K562 (cell line): ENCODE data around the gene CABP4. TPM values are rescaled to one million over a fixed set of nuclear protein-coding genes. Genes with fewer than 3 reads are reported as not detected.

Experiments used
- ARID1B ChIP-seq: fragments of 450-650 bp; IDR thresholded peaks from 2 replicates; pipeline ENCODE4 v1.6.1; 2016; ENCODE audit warnings: antibody characterized with exemption, mild to moderate bottlenecking, inconsistent platforms
- ERF ChIP-seq: fragments of 450-650 bp; formaldehyde crosslinking; IDR thresholded peaks from 2 replicates; pipeline ENCODE4 v1.4.0; 2020; ENCODE audit warnings: mild to moderate bottlenecking, mixed read lengths
- FOSL1 ChIP-seq: fragments of 200-800 bp; sonication (Bioruptor generic); conservative IDR thresholded peaks from 2 replicates; pipeline ENCODE4 v1.6.1; 2016; ENCODE audit warnings: missing genetic modification characterization, missing compliant biosample characterization
- HMGN3 ChIP-seq: IDR thresholded peaks from 2 replicates; pipeline ENCODE4 v1.6.1; 2011; ENCODE audit warnings: borderline replicate concordance, low read depth, mild to moderate bottlenecking, mixed read lengths, low read length; ENCODE audit not compliant: insufficient read length; ENCODE audit errors: extremely low read depth
- KLF16 ChIP-seq: IDR thresholded peaks from 2 replicates; pipeline ENCODE4 v1.6.1; 2016; ENCODE audit warnings: antibody characterized with exemption
- MTA3 ChIP-seq: fragments of 450-650 bp; formaldehyde crosslinking; IDR thresholded peaks from 2 replicates; pipeline ENCODE4 v1.6.1; 2017; ENCODE audit warnings: mild to moderate bottlenecking, borderline replicate concordance
- NFE2 ChIP-seq: IDR thresholded peaks from 2 replicates; pipeline ENCODE4 v1.6.1; 2014; ENCODE audit warnings: antibody characterized with exemption, low read depth
- NFYB ChIP-seq: IDR thresholded peaks from 2 replicates; pipeline ENCODE4 v1.6.1; 2011; ENCODE audit warnings: mild to moderate bottlenecking, moderate library complexity; ENCODE audit not compliant: insufficient read length; ENCODE audit errors: extremely low read depth
- PHTF2 ChIP-seq: fragments of 250-450 bp; sonication (Bioruptor Pico); IDR thresholded peaks from 2 replicates; pipeline ENCODE4 v1.5.0; 2021; ENCODE audit warnings: mild to moderate bottlenecking
- POLR2H ChIP-seq: IDR thresholded peaks from 2 replicates; pipeline ENCODE4 v1.6.1; 2016; ENCODE audit warnings: missing genetic modification characterization, low read depth, mild to moderate bottlenecking, control low read depth, missing compliant biosample characterization, moderate library complexity
- PRPF4 ChIP-seq: fragments of 200-400 bp; formaldehyde crosslinking; IDR thresholded peaks from one replicate; pipeline ENCODE4 v1.6.1; 2017; ENCODE audit warnings: low read length, low read depth, mild to moderate bottlenecking; ENCODE audit not compliant: insufficient read depth, poor library complexity, severe bottlenecking
- SLC30A9 ChIP-seq: fragments of 250-450 bp; sonication (Bioruptor Pico); IDR thresholded peaks from 2 replicates; pipeline ENCODE4 v1.8.0; 2022; ENCODE audit warnings: mild to moderate bottlenecking, moderate library complexity
- SMC3 ChIP-seq: conservative IDR thresholded peaks from 2 replicates; pipeline ENCODE4 v1.6.1; 2011; ENCODE audit warnings: low read depth, low read length, improper control_type of control experiment; ENCODE audit not compliant: insufficient read depth
- SNIP1 ChIP-seq: fragments of 450-650 bp; IDR thresholded peaks from 2 replicates; pipeline ENCODE4 v1.7.1; 2017; ENCODE audit warnings: low read depth, mild to moderate bottlenecking
- TAF1 ChIP-seq: IDR thresholded peaks from 2 replicates; pipeline ENCODE4 v1.6.1; 2011; ENCODE audit warnings: mild to moderate bottlenecking, low read length, moderate library complexity; ENCODE audit not compliant: insufficient read depth, control insufficient read depth, severe bottlenecking; ENCODE audit errors: extremely low read depth
- ZBED1 ChIP-seq: IDR thresholded peaks from 2 replicates; pipeline ENCODE4 v1.6.1; 2014
- ZNF175 ChIP-seq: fragments of 200-800 bp; sonication (Bioruptor generic); IDR thresholded peaks from 2 replicates; pipeline ENCODE4 v1.6.1; 2016; ENCODE audit warnings: low read depth, mild to moderate bottlenecking, missing genetic modification characterization, missing compliant biosample characterization
- ZNF589 ChIP-seq: fragments of 200-800 bp; sonication (Bioruptor generic); IDR thresholded peaks from 2 replicates; pipeline ENCODE4 v1.6.1; 2016; ENCODE audit warnings: low read depth, missing genetic modification characterization, missing compliant biosample characterization
- ZNF79 ChIP-seq: fragments of 250-450 bp; sonication (Bioruptor Pico); IDR thresholded peaks from 2 replicates; pipeline ENCODE4 v1.4.0; 2020; ENCODE audit warnings: low read depth, mild to moderate bottlenecking, moderate library complexity
- ZNF830 ChIP-seq: fragments of 250-450 bp; sonication (Bioruptor Pico); IDR thresholded peaks from 2 replicates; pipeline ENCODE4 v1.5.0; 2021; ENCODE audit warnings: mild to moderate bottlenecking
- polyA plus RNA-seq, 8 experiments: library from polyadenylated mRNA; depleted of rRNA in 4 of 8; stranded (reverse) in 5 of 8; unstranded in 3 of 8; fragments of >200 nt; fragmentation: Nextera tagmentation in 2 of 8; fragmentation: Illumina TruSeq in 1 of 8; extraction: Ambion mirVana in 2 of 8; extraction: Trizol in 1 of 8; gene quantifications; 2 replicates each; pipeline versions ENCODE4 v1.2.1 to v1.2.3, GENCODE V29; 2011 to 2014; ENCODE audit warnings: inconsistent platforms in 1 of 8, missing spikeins in 1 of 8
- total RNA-seq, 7 experiments: library from RNA; depleted of rRNA in 6 of 7; stranded (reverse); fragments of >200 nt in 6 of 7; fragmentation: Illumina TruSeq in 2 of 7; extraction: Trizol in 2 of 7; gene quantifications; 2 replicates each; pipeline versions ENCODE4 v1.2.1 to v1.2.3, GENCODE V29; 2011 to 2021; ENCODE audit warnings: low replicate concordance in 1 of 7
- TF ChIP-seq, protein P1 (sequence below): fragments of 450-650 bp; IDR thresholded peaks from 2 replicates; pipeline ENCODE4 v1.6.1; 2017; ENCODE audit warnings: antibody characterized with exemption
- TF ChIP-seq, protein P2 (sequence below): fragments of 450-650 bp; formaldehyde crosslinking; conservative IDR thresholded peaks from 2 replicates; pipeline ENCODE4 v1.4.0; 2022; ENCODE audit warnings: mild to moderate bottlenecking, missing genetic modification characterization
- TF ChIP-seq, protein P3 (sequence below): fragments of 250-450 bp; sonication (Bioruptor Pico); IDR thresholded peaks from 2 replicates; pipeline ENCODE4 v1.6.1; 2021; ENCODE audit warnings: mild to moderate bottlenecking
- TF ChIP-seq, protein P4 (sequence below): fragments of 250-450 bp; sonication (Bioruptor Pico); IDR thresholded peaks from 2 replicates; pipeline ENCODE4 v1.5.1; 2021; ENCODE audit warnings: mild to moderate bottlenecking

The CABP4 gene
- total and polyA plus RNA-seq, 9 of the 15 experiments (the other 6 are each of a cell fraction or from before 2014, with no cell fraction given), result 0.11 TPM; not detected in 8

DNA sequence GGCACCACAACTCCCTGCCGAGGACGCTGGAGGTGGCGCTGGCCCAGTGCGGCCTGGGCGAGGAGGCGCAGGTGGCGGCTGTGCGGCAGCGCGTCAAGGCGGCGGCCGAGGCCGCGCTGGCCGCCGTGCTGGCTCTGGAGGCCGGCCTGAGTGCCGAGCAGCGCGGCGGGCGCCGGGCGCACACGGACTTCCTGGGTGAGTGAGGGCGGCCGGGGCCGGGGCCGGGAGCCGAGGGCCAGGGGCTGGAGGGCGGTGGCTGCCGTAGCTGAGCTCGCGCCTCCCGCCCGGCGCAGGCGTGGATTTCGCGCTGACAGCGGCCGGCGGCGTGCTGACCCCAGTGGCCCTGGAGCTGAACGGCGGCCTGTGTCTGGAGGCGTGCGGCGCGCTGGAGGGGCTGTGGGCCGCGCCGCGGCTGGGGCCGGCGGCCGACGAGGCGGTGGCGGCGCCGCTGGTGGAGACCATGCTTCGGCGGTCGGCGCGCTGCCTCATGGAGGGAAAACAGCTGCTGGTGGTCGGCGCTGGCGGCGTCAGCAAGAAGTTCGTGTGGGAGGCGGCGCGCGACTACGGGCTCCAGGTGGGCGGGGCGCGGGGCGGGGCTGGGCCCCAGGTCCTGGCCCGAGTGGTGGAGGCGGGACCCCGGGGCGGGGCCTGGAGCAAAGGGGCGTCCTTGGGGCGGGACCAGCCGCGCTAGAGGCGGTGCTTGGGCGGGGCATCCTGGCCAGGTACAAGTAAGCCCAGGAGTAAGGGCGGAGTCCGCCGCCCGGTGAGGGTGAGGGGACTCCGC is 34.3 kb upstream of the CABP4 start (continued):
- TF ChIP-seq, protein P1, sequence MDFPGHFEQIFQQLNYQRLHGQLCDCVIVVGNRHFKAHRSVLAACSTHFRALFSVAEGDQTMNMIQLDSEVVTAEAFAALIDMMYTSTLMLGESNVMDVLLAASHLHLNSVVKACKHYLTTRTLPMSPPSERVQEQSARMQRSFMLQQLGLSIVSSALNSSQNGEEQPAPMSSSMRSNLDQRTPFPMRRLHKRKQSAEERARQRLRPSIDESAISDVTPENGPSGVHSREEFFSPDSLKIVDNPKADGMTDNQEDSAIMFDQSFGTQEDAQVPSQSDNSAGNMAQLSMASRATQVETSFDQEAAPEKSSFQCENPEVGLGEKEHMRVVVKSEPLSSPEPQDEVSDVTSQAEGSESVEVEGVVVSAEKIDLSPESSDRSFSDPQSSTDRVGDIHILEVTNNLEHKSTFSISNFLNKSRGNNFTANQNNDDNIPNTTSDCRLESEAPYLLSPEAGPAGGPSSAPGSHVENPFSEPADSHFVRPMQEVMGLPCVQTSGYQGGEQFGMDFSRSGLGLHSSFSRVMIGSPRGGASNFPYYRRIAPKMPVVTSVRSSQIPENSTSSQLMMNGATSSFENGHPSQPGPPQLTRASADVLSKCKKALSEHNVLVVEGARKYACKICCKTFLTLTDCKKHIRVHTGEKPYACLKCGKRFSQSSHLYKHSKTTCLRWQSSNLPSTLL, result no peak
- TF ChIP-seq ERF (CRISPR knock-in tag) (peak; percentile 27; the same call in 1 of the 2 replicates), ZNF79 (CRISPR knock-in tag) (no peak), SMC3 (no peak), ZBED1 (no peak), NFE2 (peak; percentile 4; the same call in 1 of the 2 replicates), PRPF4 (no peak), ZNF175 (CRISPR knock-in tag) (0 out of 2 replicates have a peak, but pooled peaks have one; percentile 32), HMGN3 (peak; percentile 73), POLR2H (tag) (no peak), MTA3 (peak; percentile 50; the same call in 1 of the 2 replicates), FOSL1 (tag) (no peak), SNIP1 (no peak), PHTF2 (CRISPR knock-in tag) (no peak), KLF16 (no peak), NFYB (no peak), ARID1B (no peak), SLC30A9 (CRISPR knock-in tag) (no peak), ZNF830 (CRISPR knock-in tag) (no peak), ZNF589 (CRISPR knock-in tag) (no peak), TAF1 (peak; percentile 64)
- TF ChIP-seq, protein P2, sequence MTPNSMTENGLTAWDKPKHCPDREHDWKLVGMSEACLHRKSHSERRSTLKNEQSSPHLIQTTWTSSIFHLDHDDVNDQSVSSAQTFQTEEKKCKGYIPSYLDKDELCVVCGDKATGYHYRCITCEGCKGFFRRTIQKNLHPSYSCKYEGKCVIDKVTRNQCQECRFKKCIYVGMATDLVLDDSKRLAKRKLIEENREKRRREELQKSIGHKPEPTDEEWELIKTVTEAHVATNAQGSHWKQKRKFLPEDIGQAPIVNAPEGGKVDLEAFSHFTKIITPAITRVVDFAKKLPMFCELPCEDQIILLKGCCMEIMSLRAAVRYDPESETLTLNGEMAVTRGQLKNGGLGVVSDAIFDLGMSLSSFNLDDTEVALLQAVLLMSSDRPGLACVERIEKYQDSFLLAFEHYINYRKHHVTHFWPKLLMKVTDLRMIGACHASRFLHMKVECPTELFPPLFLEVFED (CRISPR knock-in tag), result no peak
- TF ChIP-seq, protein P3, sequence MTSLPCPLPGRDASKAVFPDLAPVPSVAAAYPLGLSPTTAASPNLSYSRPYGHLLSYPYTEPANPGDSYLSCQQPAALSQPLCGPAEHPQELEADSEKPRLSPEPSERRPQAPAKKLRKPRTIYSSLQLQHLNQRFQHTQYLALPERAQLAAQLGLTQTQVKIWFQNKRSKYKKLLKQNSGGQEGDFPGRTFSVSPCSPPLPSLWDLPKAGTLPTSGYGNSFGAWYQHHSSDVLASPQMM, result no peak
- TF ChIP-seq, protein P4, sequence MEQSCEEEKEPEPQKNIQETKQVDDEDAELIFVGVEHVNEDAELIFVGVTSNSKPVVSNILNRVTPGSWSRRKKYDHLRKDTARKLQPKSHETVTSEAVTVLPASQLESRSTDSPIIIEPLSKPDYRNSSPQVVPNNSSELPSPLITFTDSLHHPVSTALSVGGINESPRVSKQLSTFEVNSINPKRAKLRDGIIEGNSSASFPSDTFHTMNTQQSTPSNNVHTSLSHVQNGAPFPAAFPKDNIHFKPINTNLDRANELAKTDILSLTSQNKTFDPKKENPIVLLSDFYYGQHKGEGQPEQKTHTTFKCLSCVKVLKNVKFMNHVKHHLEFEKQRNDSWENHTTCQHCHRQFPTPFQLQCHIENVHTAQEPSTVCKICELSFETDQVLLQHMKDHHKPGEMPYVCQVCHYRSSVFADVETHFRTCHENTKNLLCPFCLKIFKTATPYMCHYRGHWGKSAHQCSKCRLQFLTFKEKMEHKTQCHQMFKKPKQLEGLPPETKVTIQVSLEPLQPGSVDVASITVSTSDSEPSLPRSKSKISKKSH, result no peak
